Upper lobe of right lung (tissue), 1 donor: ENCODE data around the gene BEX5. TPM values are rescaled to one million over a fixed set of nuclear protein-coding genes. Genes with fewer than 3 reads are reported as not detected.

Experiments
- ATAC-seq: fragments of 200-7000 bp; cut with Tn5 transposase; one replicate; pipeline ENCODE4 v1.9.1; 2020; ENCODE audit warnings: mild to moderate bottlenecking, moderate library complexity
- DNase-seq: peaks from one replicate; pipeline ENCODE4 v3.0.0-alpha.2; 2020
- H3K27ac ChIP-seq: fragments of 200-600 bp; one replicate; pipeline ENCODE4 v1.8.0; 2022
- H3K27me3 ChIP-seq: fragments of 200-600 bp; one replicate; pipeline ENCODE4 v1.8.0; 2022; ENCODE audit warnings: mild to moderate bottlenecking
- H3K36me3 ChIP-seq: fragments of 200-600 bp; one replicate; pipeline ENCODE4 v1.8.0; 2022
- H3K4me1 ChIP-seq: fragments of 200-600 bp; one replicate; pipeline ENCODE4 v1.8.0; 2022
- H3K4me3 ChIP-seq: fragments of 200-600 bp; one replicate; pipeline ENCODE4 v1.8.0; 2022; ENCODE audit warnings: mild to moderate bottlenecking
- H3K9me3 ChIP-seq: fragments of 200-600 bp; one replicate; pipeline ENCODE4 v1.8.0; 2022
- intact Hi-C: fragments of 100-400 bp; cut with DNase I; formaldehyde crosslinking; loops from one replicate; pipeline ENCODE4 v1.11.0; 2022
- total RNA-seq: library from RNA; stranded (reverse); fragmentation: NEBNext Ultra II Directional; extraction: Animal tissue kit (Norgen Biotek cat#: 25700); gene quantifications from one replicate; pipeline ENCODE4 v1.2.1, GENCODE V29; 2021
- TF ChIP-seq, protein P1 (sequence below): fragments of 200-600 bp; IDR thresholded peaks from one replicate; pipeline ENCODE4 v1.8.0; 2022; ENCODE audit warnings: antibody characterized with exemption
- donor health status: DM: no; HTN: yes; CAD: no; lungs with severe emphysema.

Gene BEX5
- total RNA-seq, 1 donor from 2014 or later = 5.8 TPM

DNA sequence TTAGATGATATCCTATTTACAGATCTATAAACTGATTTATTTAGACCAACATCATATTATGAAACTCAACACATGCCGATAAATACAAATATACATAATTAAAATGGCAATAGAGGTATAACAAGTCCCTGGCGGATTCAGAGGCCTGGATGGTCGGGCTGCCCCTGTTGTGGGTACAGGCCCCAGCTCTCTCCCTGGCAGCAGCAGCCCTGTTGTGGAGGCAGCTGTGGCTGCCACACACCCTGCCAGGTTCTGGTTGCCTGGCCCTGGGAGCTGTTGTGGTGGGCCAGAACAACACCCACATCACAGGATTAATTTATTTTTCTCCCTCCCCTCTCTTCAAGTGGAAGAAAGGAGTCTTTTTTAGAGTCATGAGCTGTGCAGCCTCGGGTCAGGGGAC is 42.4 kb downstream of the BEX5 start:
- no peaks in the 10 kb centered on the region for H3K27me3 ChIP-seq
- no peak overlapping the region for H3K27ac ChIP-seq
- intact Hi-C loops = no loop called here
- no peaks in the 10 kb centered on the region for H3K36me3 ChIP-seq
- H3K4me3 ChIP-seq = no peak overlapping the region
- TF ChIP-seq, protein P1, sequence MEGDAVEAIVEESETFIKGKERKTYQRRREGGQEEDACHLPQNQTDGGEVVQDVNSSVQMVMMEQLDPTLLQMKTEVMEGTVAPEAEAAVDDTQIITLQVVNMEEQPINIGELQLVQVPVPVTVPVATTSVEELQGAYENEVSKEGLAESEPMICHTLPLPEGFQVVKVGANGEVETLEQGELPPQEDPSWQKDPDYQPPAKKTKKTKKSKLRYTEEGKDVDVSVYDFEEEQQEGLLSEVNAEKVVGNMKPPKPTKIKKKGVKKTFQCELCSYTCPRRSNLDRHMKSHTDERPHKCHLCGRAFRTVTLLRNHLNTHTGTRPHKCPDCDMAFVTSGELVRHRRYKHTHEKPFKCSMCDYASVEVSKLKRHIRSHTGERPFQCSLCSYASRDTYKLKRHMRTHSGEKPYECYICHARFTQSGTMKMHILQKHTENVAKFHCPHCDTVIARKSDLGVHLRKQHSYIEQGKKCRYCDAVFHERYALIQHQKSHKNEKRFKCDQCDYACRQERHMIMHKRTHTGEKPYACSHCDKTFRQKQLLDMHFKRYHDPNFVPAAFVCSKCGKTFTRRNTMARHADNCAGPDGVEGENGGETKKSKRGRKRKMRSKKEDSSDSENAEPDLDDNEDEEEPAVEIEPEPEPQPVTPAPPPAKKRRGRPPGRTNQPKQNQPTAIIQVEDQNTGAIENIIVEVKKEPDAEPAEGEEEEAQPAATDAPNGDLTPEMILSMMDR = no peak
- H3K4me1 ChIP-seq = no peaks in the 10 kb centered on the region
- ATAC-seq = no peak
- no peaks in the 10 kb centered on the region for H3K9me3 ChIP-seq
- no peak for DNase-seq

Other genes with a start within 250 kb of the BEX5 start
- 8.4 TPM for gene ZMAT1, start 223.9 kb downstream of the BEX5 start, total RNA-seq
- gene TCEAL2, start 30.3 kb downstream of the BEX5 start, total RNA-seq = 5.4 TPM
- gene TCEAL6, start 13.5 kb downstream of the BEX5 start, total RNA-seq = not detected
- not detected for gene TCP11X1, start 59.3 kb upstream of the BEX5 start, total RNA-seq
- not detected for gene NXF2, start 91.2 kb upstream of the BEX5 start, total RNA-seq